GM23338 (cell line): Measurements from ENCODE around the gene FBLN5. TPM values are rescaled to one million over a fixed set of nuclear protein-coding genes. Genes with fewer than 3 reads are reported as not detected.

Source experiments
- ATAC-seq: fragments of 200-7000 bp; cut with Tn5 transposase; 3 replicates; pipeline ENCODE4 v1.9.1; 2020
- DNase-seq: peaks from one replicate; pipeline ENCODE4 v3.0.0-alpha.2; 2015; ENCODE audit warnings: low spot score
- H2AFZ ChIP-seq: fragments of 200-600 bp; sonication (generic); 2 replicates; pipeline ENCODE4 v1.8.0; 2016; ENCODE audit warnings: antibody characterized with exemption, mild to moderate bottlenecking, moderate library complexity
- H3F3A ChIP-seq: fragments of 200-600 bp; sonication (generic); replicated peaks from 2 replicates; pipeline ENCODE4 v1.8.0; 2017; ENCODE audit warnings: antibody characterized with exemption, mixed run types, low read depth
- H3K27ac ChIP-seq: fragments of 200-600 bp; sonication (generic); 2 replicates; pipeline ENCODE4 v1.6.1; 2016; ENCODE audit warnings: low read depth
- H3K27me3 ChIP-seq: fragments of 200-600 bp; sonication (generic); 2 replicates; pipeline ENCODE4 v1.8.0; 2016; ENCODE audit warnings: mild to moderate bottlenecking, mixed run types, moderate library complexity; ENCODE audit not compliant: insufficient read depth
- H3K36me3 ChIP-seq: fragments of 200-600 bp; sonication (generic); 2 replicates; pipeline ENCODE4 v1.8.0; 2016; ENCODE audit warnings: mild to moderate bottlenecking; ENCODE audit not compliant: insufficient read depth
- H3K4me1 ChIP-seq: fragments of 200-600 bp; sonication (generic); 2 replicates; pipeline ENCODE4 v1.8.0; 2016; ENCODE audit warnings: mild to moderate bottlenecking, moderate library complexity; ENCODE audit not compliant: insufficient read depth
- H3K4me2 ChIP-seq: fragments of 200-600 bp; sonication (generic); 2 replicates; pipeline ENCODE4 v1.7.1; 2017; ENCODE audit warnings: mixed run types
- H3K4me3 ChIP-seq: fragments of 200-600 bp; sonication (generic); 2 replicates; pipeline ENCODE4 v1.6.1; 2016; ENCODE audit warnings: mixed run types
- H3K79me2 ChIP-seq: fragments of 200-600 bp; sonication (generic); replicated peaks from 2 replicates; pipeline ENCODE4 v1.8.0; 2017; ENCODE audit warnings: mild to moderate bottlenecking; ENCODE audit not compliant: insufficient read depth
- H3K9me2 ChIP-seq: fragments of 200-600 bp; sonication (generic); 2 replicates; pipeline ENCODE4 v1.8.0; 2017; ENCODE audit not compliant: insufficient read depth
- H4K20me1 ChIP-seq: fragments of 200-600 bp; sonication (generic); replicated peaks from 2 replicates; pipeline ENCODE4 v1.8.0; 2017; ENCODE audit warnings: mild to moderate bottlenecking; ENCODE audit not compliant: insufficient read depth
- H3K27ac Mint-ChIP-seq: 2 replicates; pipeline ENCODE4 v1.8.0; 2020; ENCODE audit warnings: inconsistent platforms, mild to moderate bottlenecking, moderate library complexity, mixed read lengths
- H3K27me3 Mint-ChIP-seq: 3 replicates; pipeline ENCODE4 v1.8.0; 2022; ENCODE audit warnings: low read depth, mild to moderate bottlenecking, moderate library complexity, mixed read lengths, inconsistent platforms; ENCODE audit not compliant: insufficient read depth, poor library complexity
- H3K36me3 Mint-ChIP-seq: 3 replicates; pipeline ENCODE4 v1.8.0; 2021; ENCODE audit warnings: low read depth, mild to moderate bottlenecking, inconsistent platforms, moderate library complexity, mixed read lengths
- H3K4me1 Mint-ChIP-seq: 3 replicates; pipeline ENCODE4 v1.8.0; 2020; ENCODE audit warnings: mild to moderate bottlenecking, inconsistent platforms, mixed read lengths
- H3K4me3 Mint-ChIP-seq: 3 replicates; pipeline ENCODE4 v1.8.0; 2021; ENCODE audit warnings: moderate library complexity, mild to moderate bottlenecking, inconsistent platforms, mixed read lengths
- H3K9me3 Mint-ChIP-seq: 3 replicates; pipeline ENCODE4 v1.8.0; 2020; ENCODE audit warnings: moderate library complexity, mild to moderate bottlenecking, inconsistent platforms, mixed read lengths
- EZH2 ChIP-seq: fragments of 200-600 bp; sonication (generic); IDR thresholded peaks from one replicate; pipeline ENCODE4 v1.8.0; 2017; ENCODE audit warnings: antibody characterized with exemption, mild to moderate bottlenecking, low read depth; ENCODE audit not compliant: unreplicated experiment
- JUNB ChIP-seq: IDR thresholded peaks from one replicate; pipeline ENCODE4 v1.6.1; 2016; ENCODE audit warnings: antibody characterized with exemption; ENCODE audit not compliant: unreplicated experiment
- NANOG ChIP-seq: IDR thresholded peaks from 2 replicates; pipeline ENCODE4 v1.6.1; 2016; ENCODE audit warnings: antibody characterized with exemption, borderline replicate concordance
- POLR2AphosphoS5 ChIP-seq: IDR thresholded peaks from 2 replicates; pipeline ENCODE4 v1.6.1; 2016; ENCODE audit warnings: antibody characterized with exemption, low read depth
- polyA plus RNA-seq: library from polyadenylated mRNA; unstranded; fragments of >200 nt; fragmentation: Nextera tagmentation; extraction: Ambion mirVana; gene quantifications from 2 replicates; pipeline ENCODE4 v1.2.1, GENCODE V29; 2016
- total RNA-seq: library from RNA; depleted of rRNA; stranded (reverse); fragments of >200 nt; shearing (Covaris generic); gene quantifications from 2 replicates; pipeline ENCODE4 v1.2.3, GENCODE V29; 2014
- TF ChIP-seq, protein P1 (sequence below): IDR thresholded peaks from one replicate; pipeline ENCODE4 v1.6.1; 2018; ENCODE audit warnings: antibody characterized with exemption; ENCODE audit not compliant: unreplicated experiment
- TF ChIP-seq, protein P2 (sequence below), 2 experiments: fragments of 200-600 bp in 1 of 2; sonication (generic) in 1 of 2; conservative IDR thresholded peaks; 2 replicates each; pipeline versions ENCODE4 v1.5.1 to v1.6.1; 2016 to 2017; ENCODE audit warnings: antibody characterized with exemption in 2 of 2, low read depth in 2 of 2, mild to moderate bottlenecking in 2 of 2, moderate library complexity in 1 of 2

FBLN5 gene
- total and polyA plus RNA-seq, 2 experiments from 2014 or later, result 4.3 to 4.9 TPM

DNA sequence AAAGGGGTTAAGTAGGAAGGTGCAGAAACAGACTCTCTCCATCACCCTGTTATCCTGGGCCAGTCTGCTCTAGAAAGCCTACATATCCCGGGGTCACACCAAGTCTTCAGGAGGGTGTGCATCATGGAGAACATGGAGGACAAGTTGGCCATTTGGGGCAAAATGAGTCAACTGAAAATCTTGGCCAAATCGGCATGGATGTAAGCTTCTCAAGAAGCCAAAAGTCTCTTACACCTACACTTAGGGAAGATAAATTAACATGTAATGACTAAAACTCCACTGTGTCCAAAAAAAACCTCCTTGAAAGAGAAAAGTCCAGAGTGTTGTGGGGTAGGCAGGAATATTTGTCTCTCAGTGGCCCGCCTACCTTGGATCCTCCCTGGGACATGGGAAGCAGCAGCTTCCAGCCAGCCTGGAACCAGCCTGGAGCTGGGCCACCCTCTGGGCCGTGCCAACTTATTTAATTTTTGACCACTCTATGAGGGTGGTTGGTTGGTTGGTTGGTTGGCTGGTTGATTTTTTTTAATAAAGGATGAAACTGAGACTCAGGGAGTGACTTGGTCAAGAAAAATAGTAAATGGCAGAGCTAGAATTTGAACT, 62.3 kb downstream of the FBLN5 start (continued):
- TF ChIP-seq, protein P1, sequence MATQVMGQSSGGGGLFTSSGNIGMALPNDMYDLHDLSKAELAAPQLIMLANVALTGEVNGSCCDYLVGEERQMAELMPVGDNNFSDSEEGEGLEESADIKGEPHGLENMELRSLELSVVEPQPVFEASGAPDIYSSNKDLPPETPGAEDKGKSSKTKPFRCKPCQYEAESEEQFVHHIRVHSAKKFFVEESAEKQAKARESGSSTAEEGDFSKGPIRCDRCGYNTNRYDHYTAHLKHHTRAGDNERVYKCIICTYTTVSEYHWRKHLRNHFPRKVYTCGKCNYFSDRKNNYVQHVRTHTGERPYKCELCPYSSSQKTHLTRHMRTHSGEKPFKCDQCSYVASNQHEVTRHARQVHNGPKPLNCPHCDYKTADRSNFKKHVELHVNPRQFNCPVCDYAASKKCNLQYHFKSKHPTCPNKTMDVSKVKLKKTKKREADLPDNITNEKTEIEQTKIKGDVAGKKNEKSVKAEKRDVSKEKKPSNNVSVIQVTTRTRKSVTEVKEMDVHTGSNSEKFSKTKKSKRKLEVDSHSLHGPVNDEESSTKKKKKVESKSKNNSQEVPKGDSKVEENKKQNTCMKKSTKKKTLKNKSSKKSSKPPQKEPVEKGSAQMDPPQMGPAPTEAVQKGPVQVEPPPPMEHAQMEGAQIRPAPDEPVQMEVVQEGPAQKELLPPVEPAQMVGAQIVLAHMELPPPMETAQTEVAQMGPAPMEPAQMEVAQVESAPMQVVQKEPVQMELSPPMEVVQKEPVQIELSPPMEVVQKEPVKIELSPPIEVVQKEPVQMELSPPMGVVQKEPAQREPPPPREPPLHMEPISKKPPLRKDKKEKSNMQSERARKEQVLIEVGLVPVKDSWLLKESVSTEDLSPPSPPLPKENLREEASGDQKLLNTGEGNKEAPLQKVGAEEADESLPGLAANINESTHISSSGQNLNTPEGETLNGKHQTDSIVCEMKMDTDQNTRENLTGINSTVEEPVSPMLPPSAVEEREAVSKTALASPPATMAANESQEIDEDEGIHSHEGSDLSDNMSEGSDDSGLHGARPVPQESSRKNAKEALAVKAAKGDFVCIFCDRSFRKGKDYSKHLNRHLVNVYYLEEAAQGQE, result no peak
- TF ChIP-seq, protein P2, sequence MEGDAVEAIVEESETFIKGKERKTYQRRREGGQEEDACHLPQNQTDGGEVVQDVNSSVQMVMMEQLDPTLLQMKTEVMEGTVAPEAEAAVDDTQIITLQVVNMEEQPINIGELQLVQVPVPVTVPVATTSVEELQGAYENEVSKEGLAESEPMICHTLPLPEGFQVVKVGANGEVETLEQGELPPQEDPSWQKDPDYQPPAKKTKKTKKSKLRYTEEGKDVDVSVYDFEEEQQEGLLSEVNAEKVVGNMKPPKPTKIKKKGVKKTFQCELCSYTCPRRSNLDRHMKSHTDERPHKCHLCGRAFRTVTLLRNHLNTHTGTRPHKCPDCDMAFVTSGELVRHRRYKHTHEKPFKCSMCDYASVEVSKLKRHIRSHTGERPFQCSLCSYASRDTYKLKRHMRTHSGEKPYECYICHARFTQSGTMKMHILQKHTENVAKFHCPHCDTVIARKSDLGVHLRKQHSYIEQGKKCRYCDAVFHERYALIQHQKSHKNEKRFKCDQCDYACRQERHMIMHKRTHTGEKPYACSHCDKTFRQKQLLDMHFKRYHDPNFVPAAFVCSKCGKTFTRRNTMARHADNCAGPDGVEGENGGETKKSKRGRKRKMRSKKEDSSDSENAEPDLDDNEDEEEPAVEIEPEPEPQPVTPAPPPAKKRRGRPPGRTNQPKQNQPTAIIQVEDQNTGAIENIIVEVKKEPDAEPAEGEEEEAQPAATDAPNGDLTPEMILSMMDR (conservative IDR thresholded peaks at IDR 0.05; ENCODE audit: low read depth in 2 of 2), result no peak
- TF ChIP-seq EZH2, result no peak
- TF ChIP-seq POLR2AphosphoS5, result no peak
- TF ChIP-seq JUNB, result no peak

DNA sequence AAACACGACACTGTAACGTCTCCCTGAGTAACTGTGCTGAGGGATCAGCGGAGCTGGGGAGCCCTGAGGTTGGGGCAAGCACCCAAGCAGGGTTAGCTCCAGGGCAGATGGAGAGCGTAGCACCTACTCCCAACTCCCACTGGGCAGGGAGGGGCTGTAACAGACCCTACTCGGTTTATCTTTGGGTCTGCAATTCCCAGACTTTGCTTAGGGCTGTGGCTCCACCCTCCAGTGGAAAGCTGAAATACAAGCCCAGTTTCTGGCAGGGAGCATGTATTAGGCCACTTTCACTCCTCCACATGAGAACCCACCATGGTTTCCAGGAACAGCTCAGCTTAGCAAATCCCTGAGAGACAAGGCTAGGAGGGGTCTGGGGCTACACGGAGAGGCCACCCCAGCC, 62.8 kb downstream of the FBLN5 start:
- no peaks in the 10 kb centered on the region for H3K9me2 ChIP-seq
- H3K27me3 Mint-ChIP-seq, result peaks cover 2% of the 10 kb centered on the region

More for the DNA sequence above, 62.8 kb downstream of the FBLN5 start:
- H3K27ac Mint-ChIP-seq, result no peak overlapping the region
- no peak overlapping the region for H3K4me3 Mint-ChIP-seq
- Histone ChIP-seq H4K20me1 (no peaks in the 10 kb centered on the region), H3K79me2 (no peaks in the 10 kb centered on the region), H3K4me3 (no peak overlapping the region), H3K36me3 (no peaks in the 10 kb centered on the region), H3F3A (no peaks in the 10 kb centered on the region), H3K27ac (no peak overlapping the region), H3K4me1 (no peaks in the 10 kb centered on the region), H2AFZ (0 out of 2 replicates have a peak overlapping the region, but pooled peaks have one; percentile 43), H3K4me2 (no peak overlapping the region), H3K27me3 (no peaks in the 10 kb centered on the region)
- no peak for TF ChIP-seq NANOG
- TF ChIP-seq, protein P2 (conservative IDR thresholded peaks at IDR 0.05; ENCODE audit: low read depth in 2 of 2), result peak in 1 of 2 experiments; percentile 59; a peak in 2 of 4 replicates
- H3K4me1 Mint-ChIP-seq, result no peaks in the 10 kb centered on the region
- no peaks in the 10 kb centered on the region for H3K36me3 Mint-ChIP-seq
- no peaks in the 10 kb centered on the region for H3K9me3 Mint-ChIP-seq
- ATAC-seq, result peak; percentile 81
- DNase-seq, result peak; percentile 15
